SJSA1 (cell line): ENCODE data around the gene ST3GAL5. TPM values are rescaled to one million over a fixed set of nuclear protein-coding genes. Genes with fewer than 3 reads are reported as not detected.

Experiments used
- DNase-seq, 2 experiments: peaks; one replicate each; pipeline ENCODE4 v3.0.0-alpha.2; 2015 to 2020; ENCODE audit warnings: low spot score in 2 of 2, low read depth in 1 of 2
- H3K27ac ChIP-seq: fragments of 250-450 bp; sonication (Bioruptor Pico); 2 replicates; pipeline ENCODE4 v1.5.1; 2020; ENCODE audit warnings: mild to moderate bottlenecking, moderate library complexity
- H3K27me3 ChIP-seq: fragments of 250-450 bp; sonication (Bioruptor Pico); replicated peaks from 2 replicates; pipeline ENCODE4 v1.5.1; 2020; ENCODE audit warnings: mild to moderate bottlenecking, moderate library complexity
- H3K36me3 ChIP-seq: fragments of 250-450 bp; sonication (Bioruptor Pico); 2 replicates; pipeline ENCODE4 v1.5.1; 2020; ENCODE audit warnings: mild to moderate bottlenecking
- H3K4me1 ChIP-seq: fragments of 250-450 bp; sonication (Bioruptor Pico); replicated peaks from 2 replicates; pipeline ENCODE4 v1.6.1; 2021; ENCODE audit warnings: mild to moderate bottlenecking
- H3K4me3 ChIP-seq: fragments of 250-450 bp; sonication (Bioruptor Pico); 2 replicates; pipeline ENCODE4 v1.5.1; 2020; ENCODE audit warnings: mild to moderate bottlenecking
- H3K9me3 ChIP-seq: fragments of 250-450 bp; sonication (Bioruptor Pico); replicated peaks from 2 replicates; pipeline ENCODE4 v1.5.1; 2020; ENCODE audit warnings: mild to moderate bottlenecking
- total RNA-seq: library from RNA; depleted of rRNA; stranded (reverse); fragments of >200 nt; shearing (Covaris generic); gene quantifications from 2 replicates; pipeline ENCODE4 v1.2.3, GENCODE V29; 2014; rRNA removed

Gene ST3GAL5
- total RNA-seq, 1 experiment from 2014 or later = 84.5 TPM

DNA sequence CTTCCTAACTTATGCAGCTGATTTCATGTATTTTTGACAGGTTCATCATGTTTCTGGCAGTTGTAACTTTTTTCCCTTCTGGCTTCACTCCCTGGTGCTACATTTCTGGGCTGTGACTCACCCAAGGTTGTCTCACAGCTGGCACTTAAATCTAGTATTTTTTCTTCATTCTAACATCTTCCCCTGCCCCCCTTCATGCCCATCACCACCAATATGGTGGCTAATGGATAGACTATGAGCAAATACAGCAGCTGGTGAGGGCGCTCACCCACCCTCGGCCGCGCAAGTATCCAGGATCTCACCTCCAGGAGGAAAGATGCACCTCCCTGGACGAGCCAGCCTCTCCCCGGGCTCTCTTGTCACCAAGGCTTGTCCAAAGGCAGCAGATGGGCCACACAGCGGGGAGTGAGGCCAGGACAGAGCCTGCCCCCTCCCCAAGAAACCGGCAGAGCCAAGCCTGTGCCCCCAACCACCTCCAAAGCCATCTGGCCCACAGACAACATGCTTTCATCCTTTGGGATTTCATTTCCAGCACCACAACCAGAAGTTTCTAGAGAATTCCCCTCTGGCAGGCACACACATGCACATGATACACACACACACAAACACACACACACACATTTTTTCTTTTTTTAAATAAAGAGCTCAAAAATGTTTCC is 95.9 kb downstream of the ST3GAL5 start:
- H3K27me3 ChIP-seq = no peaks in the 10 kb centered on the region
- peak; percentile 60 to 69 for DNase-seq
- peak overlapping the region; percentile 38 for H3K27ac ChIP-seq
- H3K9me3 ChIP-seq = no peaks in the 10 kb centered on the region
- H3K36me3 ChIP-seq = no peaks in the 10 kb centered on the region; the same call in none of the 2 replicates
- H3K4me1 ChIP-seq = peaks cover 67% of the 10 kb centered on the region
- H3K4me3 ChIP-seq = no peak overlapping the region

DNA sequence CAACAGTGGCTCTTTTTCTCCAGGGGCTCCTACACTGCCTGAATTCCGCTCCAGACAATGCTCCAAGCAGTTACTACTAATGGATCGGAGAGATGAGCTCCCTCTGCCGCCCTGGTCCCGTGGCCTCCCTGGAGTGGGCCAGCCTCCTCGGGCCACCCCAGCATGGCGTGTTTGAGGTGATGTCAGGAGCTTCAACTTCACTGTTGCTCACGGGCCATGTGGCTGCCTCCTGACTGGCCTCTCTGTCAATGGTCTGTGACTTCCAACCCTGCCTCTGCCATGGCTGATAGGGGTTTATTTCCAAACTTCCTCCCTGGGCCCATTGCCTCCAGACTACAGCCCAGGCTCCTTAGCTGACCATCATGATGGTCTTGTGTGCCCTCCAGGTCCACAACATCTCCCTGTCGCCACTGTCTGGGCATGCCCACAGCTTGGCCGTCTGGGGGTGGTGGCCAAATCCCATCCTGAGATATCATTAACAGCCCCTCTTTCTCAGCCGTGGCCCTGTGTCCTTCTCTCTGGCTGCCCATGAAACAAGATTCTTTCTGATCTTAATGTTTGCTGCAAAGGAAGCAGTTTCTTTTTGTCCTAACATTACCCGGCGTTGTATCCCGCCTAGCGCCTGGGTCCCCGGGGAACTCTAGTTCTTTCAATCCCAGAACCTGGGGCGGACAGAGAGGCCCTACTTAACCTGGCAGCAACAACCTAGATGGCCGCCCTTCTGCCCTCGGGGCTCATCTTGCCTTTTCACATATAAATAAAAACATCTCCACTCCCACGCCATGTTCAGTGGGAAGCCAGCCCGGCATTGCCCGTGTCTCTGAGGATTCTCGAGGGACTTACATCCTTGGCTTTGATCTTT is 96.9 kb downstream of the ST3GAL5 start:
- no peak overlapping the region for H3K4me3 ChIP-seq
- peaks cover 6% of the 10 kb centered on the region for H3K36me3 ChIP-seq
- H3K4me1 ChIP-seq = peaks cover 58% of the 10 kb centered on the region
- H3K27me3 ChIP-seq = no peaks in the 10 kb centered on the region
- no peaks in the 10 kb centered on the region for H3K9me3 ChIP-seq
- no peak for DNase-seq
- 0 out of 2 replicates have a peak overlapping the region, but pooled peaks have one; percentile 15 for H3K27ac ChIP-seq

DNA sequence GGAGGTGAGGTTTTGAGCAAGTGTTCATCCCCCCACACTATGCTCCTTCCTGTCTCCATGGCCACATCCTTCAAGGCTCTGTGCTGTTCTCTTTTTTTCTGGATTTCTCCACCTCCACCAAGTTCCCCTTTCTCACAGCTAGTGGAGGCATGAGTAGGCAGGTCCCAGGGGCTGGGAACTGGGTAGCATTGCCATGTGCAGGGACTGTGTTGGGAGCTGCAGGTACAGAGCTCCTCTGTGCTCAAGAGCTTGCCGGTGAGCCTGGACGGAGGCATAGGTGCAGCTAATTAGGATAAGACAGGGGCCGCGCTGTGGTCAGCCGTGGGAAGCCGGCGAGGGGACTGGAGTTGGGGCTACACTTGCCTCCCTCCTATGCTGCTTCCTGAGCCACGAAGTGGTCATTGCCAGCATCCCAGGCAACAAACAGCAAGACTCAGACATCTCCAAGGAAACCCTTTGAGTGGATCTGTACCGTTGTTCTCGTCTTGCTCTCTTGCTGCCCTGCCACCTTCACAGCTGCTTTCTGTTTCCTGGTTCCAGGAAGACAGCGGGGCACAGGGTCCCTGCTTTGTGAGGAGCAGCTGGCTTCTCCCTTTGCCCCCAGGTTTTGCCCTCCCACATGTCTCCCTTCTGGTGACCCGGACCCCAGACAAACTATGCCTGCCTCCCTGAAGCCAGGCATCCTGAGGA is 98.1 kb downstream of the ST3GAL5 start:
- Histone ChIP-seq H3K4me3 (no peak overlapping the region), H3K9me3 (no peaks in the 10 kb centered on the region), H3K27ac (no peak overlapping the region), H3K27me3 (no peaks in the 10 kb centered on the region), H3K36me3 (peaks cover 10% of the 10 kb centered on the region), H3K4me1 (peaks cover 48% of the 10 kb centered on the region)
- no peak for DNase-seq

DNA sequence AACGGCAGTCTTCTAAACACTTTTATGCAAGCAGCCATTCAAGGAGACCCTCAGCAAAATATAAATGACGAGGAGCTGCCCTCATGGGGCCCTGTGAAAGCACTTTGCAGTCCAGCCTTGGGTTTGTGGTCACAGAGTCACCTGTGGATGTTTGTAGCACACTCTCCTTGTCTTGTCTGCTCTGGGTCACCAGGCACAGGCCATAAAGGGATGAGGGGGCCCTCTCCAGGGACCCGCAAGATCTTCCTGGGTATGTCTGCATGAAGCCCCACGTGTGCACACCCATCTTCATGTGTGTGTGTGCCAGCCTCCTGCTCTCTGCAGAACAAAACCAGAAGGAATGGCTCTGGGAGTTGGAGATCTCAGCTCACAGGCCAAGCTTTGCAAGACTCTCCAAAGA is 98.8 kb downstream of the ST3GAL5 start:
- peaks cover 48% of the 10 kb centered on the region for H3K4me1 ChIP-seq
- no peaks in the 10 kb centered on the region for H3K27me3 ChIP-seq
- H3K36me3 ChIP-seq = peaks cover 10% of the 10 kb centered on the region
- DNase-seq = no peak
- no peak overlapping the region for H3K4me3 ChIP-seq
- H3K27ac ChIP-seq = no peak overlapping the region
- H3K9me3 ChIP-seq = no peaks in the 10 kb centered on the region; the same call in 1 of the 2 replicates

DNA sequence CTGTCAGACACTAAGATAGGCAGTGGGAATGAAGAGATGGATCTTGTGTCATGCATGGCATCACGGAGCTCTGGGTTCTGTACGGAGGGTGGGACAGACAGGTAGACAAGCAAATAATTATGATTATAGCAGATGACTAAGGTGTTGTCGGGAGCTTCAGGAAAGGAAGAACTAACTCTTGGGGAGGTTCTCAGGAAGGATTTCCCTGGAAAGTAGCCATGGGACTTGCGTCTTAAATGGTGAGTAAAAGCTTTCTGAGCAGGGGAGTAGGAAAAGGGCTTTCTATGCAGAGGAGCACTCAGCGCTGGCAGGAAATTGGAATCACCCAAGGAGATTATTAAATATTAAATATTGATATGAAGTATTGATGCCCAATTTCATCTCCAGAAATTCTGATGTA is 99.5 kb downstream of the ST3GAL5 start:
- Histone ChIP-seq H3K4me3 (no peak overlapping the region), H3K27me3 (no peaks in the 10 kb centered on the region), H3K36me3 (peaks cover 14% of the 10 kb centered on the region), H3K4me1 (peaks cover 46% of the 10 kb centered on the region), H3K9me3 (no peaks in the 10 kb centered on the region; the same call in 1 of the 2 replicates), H3K27ac (no peak overlapping the region)
- no peak for DNase-seq

DNA sequence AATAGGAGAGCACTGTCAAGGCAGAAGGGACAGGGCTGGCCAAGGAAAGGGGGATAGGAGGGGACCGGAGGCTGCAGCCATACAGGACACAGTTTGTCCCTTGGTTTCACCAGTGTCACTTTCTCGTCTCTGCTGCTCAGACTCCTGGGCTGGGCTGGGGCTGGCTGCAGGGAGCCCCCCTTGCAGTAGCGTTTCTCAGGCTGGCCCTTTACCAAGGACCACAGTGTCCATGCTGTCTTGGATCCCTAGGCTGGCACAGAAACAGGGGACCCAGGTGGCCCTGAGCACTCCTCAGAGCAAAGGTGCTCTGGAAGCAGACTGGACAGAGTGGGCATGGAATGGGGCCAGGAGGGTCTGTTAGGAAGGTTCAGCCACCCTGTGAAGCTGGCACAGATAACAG is 100.2 kb downstream of the ST3GAL5 start:
- H3K4me1 ChIP-seq = peaks cover 40% of the 10 kb centered on the region
- no peaks in the 10 kb centered on the region; the same call in 1 of the 2 replicates for H3K9me3 ChIP-seq
- no peak for DNase-seq
- H3K27me3 ChIP-seq = no peaks in the 10 kb centered on the region
- peaks cover 14% of the 10 kb centered on the region for H3K36me3 ChIP-seq
- H3K27ac ChIP-seq = no peak overlapping the region
- no peak overlapping the region for H3K4me3 ChIP-seq

DNA sequence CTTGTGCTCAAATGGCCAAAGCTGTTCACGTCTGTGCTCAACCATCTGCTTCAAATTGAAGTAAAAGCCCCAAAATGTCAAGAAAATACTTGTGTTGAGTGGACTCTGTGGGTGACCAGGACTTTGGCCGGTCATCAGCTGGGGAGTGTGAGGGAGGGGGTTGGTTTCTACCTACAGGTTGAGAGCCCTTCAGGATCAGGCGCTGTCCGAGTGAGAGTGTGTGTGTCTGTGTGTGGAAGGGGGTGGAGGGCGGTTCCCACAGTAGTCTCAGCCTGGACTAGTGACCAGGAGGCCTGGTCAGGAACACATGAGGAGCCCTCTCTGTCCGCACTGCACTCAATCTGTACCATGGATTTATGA is 100.8 kb downstream of the ST3GAL5 start:
- no peak for DNase-seq
- Histone ChIP-seq H3K4me3 (no peak overlapping the region), H3K27me3 (no peaks in the 10 kb centered on the region), H3K4me1 (peaks cover 33% of the 10 kb centered on the region), H3K27ac (no peak overlapping the region), H3K9me3 (no peaks in the 10 kb centered on the region; the same call in 1 of the 2 replicates), H3K36me3 (peaks cover 14% of the 10 kb centered on the region)

DNA sequence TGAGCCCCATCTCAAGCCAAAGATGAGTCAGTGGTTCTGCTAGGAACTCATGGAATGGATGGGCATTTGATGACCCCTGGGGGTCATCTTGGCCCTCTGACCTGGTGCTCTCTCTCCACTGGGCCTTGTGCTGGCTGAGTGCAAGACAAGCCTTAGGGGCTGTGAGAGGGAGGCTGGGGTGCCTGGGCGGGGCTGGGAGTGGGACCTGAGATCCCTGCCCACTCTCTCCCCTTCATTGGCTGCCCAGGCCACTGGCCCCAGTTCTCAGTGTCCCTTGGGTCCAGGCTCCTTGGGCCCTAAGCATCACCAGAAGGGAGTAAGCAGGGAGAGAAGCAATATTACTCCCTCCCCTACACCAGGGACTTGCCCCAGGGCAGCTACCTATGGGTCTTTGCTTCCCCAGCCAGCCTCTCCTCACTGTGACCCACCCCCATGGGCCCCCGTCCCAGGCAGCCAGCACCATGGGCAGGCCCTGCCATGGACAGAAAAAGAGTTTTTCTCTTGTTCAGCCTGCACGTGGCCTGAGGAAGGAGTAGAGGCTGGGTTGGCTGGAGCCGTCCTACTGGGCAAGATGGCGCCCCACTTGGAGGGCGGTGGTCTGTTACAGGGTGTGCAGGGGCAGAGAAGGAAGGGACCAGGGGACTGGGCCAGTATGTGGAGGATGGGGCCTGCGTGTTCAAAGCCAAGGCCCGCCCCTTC is 101.4 kb downstream of the ST3GAL5 start:
- Histone ChIP-seq H3K9me3 (no peaks in the 10 kb centered on the region; the same call in 1 of the 2 replicates), H3K27me3 (no peaks in the 10 kb centered on the region), H3K4me3 (no peak overlapping the region), H3K4me1 (peaks cover 28% of the 10 kb centered on the region), H3K27ac (no peak overlapping the region), H3K36me3 (peaks cover 17% of the 10 kb centered on the region)
- DNase-seq = no peak

Other genes starting within 250 kb of the ST3GAL5 start
- not detected in 2 replicates for gene SFTPB, start 220.8 kb downstream of the ST3GAL5 start, total RNA-seq
- not detected in 2 replicates for gene GNLY, start 194.6 kb downstream of the ST3GAL5 start, total RNA-seq
- gene ATOH8, start 135.0 kb downstream of the ST3GAL5 start, total RNA-seq = 9.8 and 16.4 TPM in 2 replicates
- gene POLR1A, start 216.9 kb upstream of the ST3GAL5 start, total RNA-seq = 25.5 and 28.6 TPM in 2 replicates
- gene PTCD3, start 217.2 kb upstream of the ST3GAL5 start, total RNA-seq = 86.1 and 274 TPM in 2 replicates